Mesendoderm (in vitro differentiated cells): ENCODE measurements around the gene DNAH10.

Source experiments
- DNase-seq: peaks from one replicate; pipeline ENCODE4 v3.0.0; 2013
- H2AK5ac ChIP-seq: 2 replicates; pipeline ENCODE4 v1.6.1; 2013; ENCODE audit warnings: low read length, inconsistent platforms
- H2BK120ac ChIP-seq: 2 replicates; pipeline ENCODE4 v1.6.1; 2013; ENCODE audit warnings: low read depth, mild to moderate bottlenecking, low read length, moderate library complexity, mixed read lengths
- H2BK15ac ChIP-seq: replicated peaks from 2 replicates; pipeline ENCODE4 v1.6.1; 2013; ENCODE audit warnings: low read depth, mild to moderate bottlenecking, moderate library complexity
- H2BK5ac ChIP-seq: 2 replicates; pipeline ENCODE4 v1.6.1; 2013; ENCODE audit warnings: low read length, inconsistent platforms
- H3K18ac ChIP-seq: 2 replicates; pipeline ENCODE4 v1.6.1; 2013; ENCODE audit warnings: mild to moderate bottlenecking, low read length, mixed read lengths
- H3K23ac ChIP-seq: one replicate; pipeline ENCODE4 v1.6.1; 2013; ENCODE audit warnings: low read length
- H3K27ac ChIP-seq: 2 replicates; pipeline ENCODE4 v1.5.1; 2013; ENCODE audit warnings: low read depth, mild to moderate bottlenecking, inconsistent platforms, low read length, moderate library complexity
- H3K27me3 ChIP-seq: 2 replicates; pipeline ENCODE4 v1.6.1; 2013; ENCODE audit warnings: low read length, control low read depth, mild to moderate bottlenecking, inconsistent platforms; ENCODE audit not compliant: insufficient read depth, poor library complexity
- H3K36me3 ChIP-seq: 2 replicates; pipeline ENCODE4 v1.6.1; 2013; ENCODE audit warnings: low read length, inconsistent platforms; ENCODE audit not compliant: control insufficient read depth, insufficient read depth
- H3K4ac ChIP-seq: one replicate; pipeline ENCODE4 v1.6.1; 2013; ENCODE audit warnings: low read depth, mild to moderate bottlenecking, low read length, moderate library complexity
- H3K4me1 ChIP-seq: 2 replicates; pipeline ENCODE4 v1.6.1; 2013; ENCODE audit warnings: low read depth, low read length, inconsistent platforms; ENCODE audit not compliant: control insufficient read depth
- H3K4me2 ChIP-seq: 2 replicates; pipeline ENCODE4 v1.6.1; 2013; ENCODE audit warnings: low read length
- H3K4me3 ChIP-seq: 2 replicates; pipeline ENCODE4 v1.5.1; 2013; ENCODE audit warnings: mild to moderate bottlenecking, low read length
- H3K56ac ChIP-seq: one replicate; pipeline ENCODE4 v1.6.1; 2013; ENCODE audit warnings: low read length
- H3K79me1 ChIP-seq: 2 replicates; pipeline ENCODE4 v1.6.1; 2013; ENCODE audit warnings: low read length, inconsistent platforms
- H3K79me2 ChIP-seq: 2 replicates; pipeline ENCODE4 v1.6.1; 2013; ENCODE audit warnings: mild to moderate bottlenecking, low read length; ENCODE audit not compliant: control insufficient read depth, insufficient read depth
- H3K9ac ChIP-seq: 2 replicates; pipeline ENCODE4 v1.6.1; 2013; ENCODE audit warnings: low read length, inconsistent platforms
- H4K5ac ChIP-seq: one replicate; pipeline ENCODE4 v1.6.1; 2013; ENCODE audit warnings: low read length
- H4K8ac ChIP-seq: one replicate; pipeline ENCODE4 v1.6.1; 2013; ENCODE audit warnings: low read depth, mild to moderate bottlenecking, control low read depth, low read length, moderate library complexity
- WGBS: extraction: QIAGEN DNeasy Blood & Tissue Kit; methylation state at CpG from one replicate; pipeline ENCODE4 v1.1.7; 2013; ENCODE audit warnings: low lambda C conversion rate, missing lambda C conversion rate; ENCODE audit not compliant: insufficient coverage; ENCODE audit errors: extremely low coverage; 5-methylcytosine and 5-hydroxymethylcytosine counted together

DNAH10 gene

GRCh38 chr12:123923038-123923437 is 160.9 kb downstream of the DNAH10 start:
- H3K18ac ChIP-seq = no peak overlapping the region
- H3K4ac ChIP-seq = no peak overlapping the region
- H2BK120ac ChIP-seq = no peak overlapping the region
- H2BK5ac ChIP-seq = no peak overlapping the region
- H3K23ac ChIP-seq = no peak overlapping the region
- DNase-seq = no peak
- no peaks in the 10 kb centered on the region for H3K36me3 ChIP-seq
- no peak overlapping the region for H3K27ac ChIP-seq
- no peaks in the 10 kb centered on the region for H3K27me3 ChIP-seq
- H3K4me2 ChIP-seq = no peak overlapping the region
- no peak overlapping the region for H3K9ac ChIP-seq
- WGBS = no CpG with 5 or more reads among the region's 2 CpGs
- no peak overlapping the region for H2BK15ac ChIP-seq
- no peak overlapping the region for H2AK5ac ChIP-seq
- no peak overlapping the region for H3K56ac ChIP-seq
- no peak overlapping the region for H4K8ac ChIP-seq
- H3K4me1 ChIP-seq = no peaks in the 10 kb centered on the region
- no peak overlapping the region for H4K5ac ChIP-seq
- H3K79me2 ChIP-seq = no peaks in the 10 kb centered on the region
- H3K4me3 ChIP-seq = no peak overlapping the region
- H3K79me1 ChIP-seq = no peaks in the 10 kb centered on the region

GRCh38 chr12:123923927-123924326 is 161.8 kb downstream of the DNAH10 start:
- Histone ChIP-seq H3K79me1 (no peaks in the 10 kb centered on the region), H2BK15ac (no peak overlapping the region), H4K8ac (no peak overlapping the region), H3K4ac (no peak overlapping the region), H3K4me3 (no peak overlapping the region), H4K5ac (no peak overlapping the region), H3K18ac (no peak overlapping the region), H3K4me1 (no peaks in the 10 kb centered on the region), H3K23ac (no peak overlapping the region), H3K27ac (no peak overlapping the region), H3K79me2 (no peaks in the 10 kb centered on the region), H3K27me3 (no peaks in the 10 kb centered on the region), H2BK120ac (no peak overlapping the region), H2BK5ac (no peak overlapping the region), H3K36me3 (no peaks in the 10 kb centered on the region), H3K56ac (no peak overlapping the region), H3K9ac (no peak overlapping the region), H3K4me2 (no peak overlapping the region), H2AK5ac (no peak overlapping the region)
- no CpG with 5 or more reads among the region's 7 CpGs for WGBS
- DNase-seq = no peak

- Histone ChIP-seq H3K36me3 (no peaks in the 10 kb centered on the region), H4K5ac (no peak overlapping the region), H3K4ac (no peak overlapping the region), H3K4me2 (no peak overlapping the region), H3K27me3 (no peaks in the 10 kb centered on the region), H2AK5ac (no peak overlapping the region), H2BK15ac (no peak overlapping the region), H3K23ac (no peak overlapping the region), H3K79me1 (no peaks in the 10 kb centered on the region), H2BK120ac (no peak overlapping the region), H3K4me3 (no peak overlapping the region), H3K9ac (no peak overlapping the region), H4K8ac (no peak overlapping the region), H3K4me1 (no peaks in the 10 kb centered on the region), H3K56ac (no peak overlapping the region), H3K27ac (no peak overlapping the region), H3K79me2 (no peaks in the 10 kb centered on the region), H3K18ac (no peak overlapping the region), H2BK5ac (no peak overlapping the region)
- no CpG with 5 or more reads among the region's 4 CpGs for WGBS
- no peak for DNase-seq
Observed at GRCh38 chr12:123924539-123924938, 162.4 kb downstream of the DNAH10 start.

GRCh38 chr12:123928274-123928865 is 166.3 kb downstream of the DNAH10 start:
- Histone ChIP-seq H3K18ac (no peak overlapping the region), H2BK15ac (no peak overlapping the region), H4K5ac (no peak overlapping the region), H2BK120ac (no peak overlapping the region), H2BK5ac (no peak overlapping the region), H3K36me3 (no peaks in the 10 kb centered on the region), H4K8ac (no peak overlapping the region), H3K4me1 (no peaks in the 10 kb centered on the region), H2AK5ac (no peak overlapping the region), H3K9ac (no peak overlapping the region), H3K23ac (no peak overlapping the region), H3K4me2 (no peak overlapping the region), H3K79me2 (no peaks in the 10 kb centered on the region), H3K4me3 (no peak overlapping the region), H3K27ac (no peak overlapping the region), H3K79me1 (no peaks in the 10 kb centered on the region), H3K27me3 (no peaks in the 10 kb centered on the region), H3K56ac (no peak overlapping the region), H3K4ac (no peak overlapping the region)
- no peak for DNase-seq
- no CpG with 5 or more reads among the region's 15 CpGs for WGBS

- H4K8ac ChIP-seq = no peak overlapping the region
- no peak overlapping the region for H2AK5ac ChIP-seq
- no peak overlapping the region for H3K4me2 ChIP-seq
- no peak for DNase-seq
- H3K18ac ChIP-seq = no peak overlapping the region
- H3K4me1 ChIP-seq = no peaks in the 10 kb centered on the region
- H3K79me2 ChIP-seq = no peaks in the 10 kb centered on the region
- no peak overlapping the region for H3K23ac ChIP-seq
- H3K4me3 ChIP-seq = no peak overlapping the region
- no peak overlapping the region for H3K4ac ChIP-seq
- H3K36me3 ChIP-seq = no peaks in the 10 kb centered on the region
- H2BK15ac ChIP-seq = no peak overlapping the region
- H3K56ac ChIP-seq = no peak overlapping the region
- no peak overlapping the region for H3K27ac ChIP-seq
- H2BK120ac ChIP-seq = no peak overlapping the region
- no peak overlapping the region for H3K9ac ChIP-seq
- no peaks in the 10 kb centered on the region for H3K27me3 ChIP-seq
- no CpG with 5 or more reads among the region's 7 CpGs for WGBS
- no peaks in the 10 kb centered on the region for H3K79me1 ChIP-seq
- H4K5ac ChIP-seq = no peak overlapping the region
- H2BK5ac ChIP-seq = no peak overlapping the region
Observed at GRCh38 chr12:123928897-123929296, 166.8 kb downstream of the DNAH10 start.

GRCh38 chr12:123929946-123930583 is 168.0 kb downstream of the DNAH10 start:
- Histone ChIP-seq H4K8ac (no peak overlapping the region), H3K4ac (no peak overlapping the region), H2AK5ac (no peak overlapping the region), H3K27ac (no peak overlapping the region), H2BK120ac (no peak overlapping the region), H3K4me3 (no peak overlapping the region), H3K56ac (no peak overlapping the region), H3K4me1 (no peaks in the 10 kb centered on the region), H3K18ac (no peak overlapping the region), H3K4me2 (no peak overlapping the region), H3K27me3 (no peaks in the 10 kb centered on the region), H3K36me3 (no peaks in the 10 kb centered on the region), H3K79me1 (no peaks in the 10 kb centered on the region), H2BK5ac (no peak overlapping the region), H3K9ac (no peak overlapping the region), H3K23ac (no peak overlapping the region), H4K5ac (no peak overlapping the region), H2BK15ac (no peak overlapping the region), H3K79me2 (no peaks in the 10 kb centered on the region)
- WGBS = no CpG with 5 or more reads among the region's 9 CpGs
- DNase-seq = no peak
